HepG2 (cell line): ENCODE data around the gene EPB41L2. TPM values are rescaled to one million over a fixed set of nuclear protein-coding genes. Genes with fewer than 3 reads are reported as not detected.
A peak's percentile ranks its signal among the peaks of the same experiment; 100 is the strongest.

Experiments
- CENPX ChIP-seq: sonication (generic); formaldehyde crosslinking; IDR thresholded peaks from 2 replicates; pipeline ENCODE4 v1.9.0; 2021; ENCODE audit warnings: mild to moderate bottlenecking, missing genetic modification reagents, moderate library complexity
- CHCHD3 ChIP-seq: sonication (generic); formaldehyde crosslinking; IDR thresholded peaks from 2 replicates; pipeline ENCODE4 v1.8.0; 2022; ENCODE audit warnings: mild to moderate bottlenecking, missing genetic modification reagents, moderate library complexity
- FOXA1 ChIP-seq, 2 experiments: fragments of 450-650 bp in 1 of 2; sonication (generic) in 1 of 2; formaldehyde crosslinking in 1 of 2; IDR thresholded peaks; 2 replicates each; pipeline versions ENCODE4 v1.4.0 to v1.6.1; 2016 to 2020; ENCODE audit warnings: missing genetic modification reagents in 1 of 2
- FOXA3 ChIP-seq: IDR thresholded peaks from 2 replicates; pipeline ENCODE4 v1.6.1; 2016; ENCODE audit warnings: missing genetic modification reagents, missing compliant biosample characterization
- GATAD1 ChIP-seq: IDR thresholded peaks from 2 replicates; pipeline ENCODE4 v1.6.1; 2016; ENCODE audit warnings: missing genetic modification reagents, missing compliant biosample characterization
- NAIF1 ChIP-seq: sonication (generic); formaldehyde crosslinking; IDR thresholded peaks from 2 replicates; pipeline ENCODE4 v1.5.0; 2020; ENCODE audit warnings: mild to moderate bottlenecking, missing genetic modification reagents, borderline replicate concordance
- REPIN1 ChIP-seq: sonication (generic); formaldehyde crosslinking; IDR thresholded peaks from 2 replicates; pipeline ENCODE4 v1.8.0; 2022; ENCODE audit warnings: missing genetic modification reagents, low read depth, mild to moderate bottlenecking, borderline replicate concordance
- SETDB1 ChIP-seq: sonication (generic); formaldehyde crosslinking; IDR thresholded peaks from 2 replicates; pipeline ENCODE4 v1.5.1; 2020; ENCODE audit warnings: missing genetic modification reagents, mild to moderate bottlenecking, borderline replicate concordance
- SIX1 ChIP-seq: sonication (generic); formaldehyde crosslinking; IDR thresholded peaks from 2 replicates; pipeline ENCODE4 v1.4.0; 2020; ENCODE audit warnings: missing genetic modification reagents, borderline replicate concordance
- SMYD3 ChIP-seq: sonication (generic); formaldehyde crosslinking; IDR thresholded peaks from 2 replicates; pipeline ENCODE4 v1.8.1; 2023; ENCODE audit warnings: mild to moderate bottlenecking, missing genetic modification reagents
- TARDBP ChIP-seq: sonication (generic); formaldehyde crosslinking; IDR thresholded peaks from 2 replicates; pipeline ENCODE4 v1.8.0; 2022; ENCODE audit warnings: mild to moderate bottlenecking, missing genetic modification reagents
- TGIF2 ChIP-seq: IDR thresholded peaks from 2 replicates; pipeline ENCODE4 v1.6.1; 2016; ENCODE audit warnings: control low read depth, missing compliant biosample characterization
- ZBTB20 ChIP-seq: sonication (generic); formaldehyde crosslinking; IDR thresholded peaks from 2 replicates; pipeline ENCODE4 v1.8.1; 2023; ENCODE audit warnings: missing genetic modification reagents, low read depth, mild to moderate bottlenecking, borderline replicate concordance
- ZNF138 ChIP-seq: sonication (generic); formaldehyde crosslinking; IDR thresholded peaks from 2 replicates; pipeline ENCODE4 v1.5.0; 2020; ENCODE audit warnings: mild to moderate bottlenecking, low read depth, missing genetic modification reagents
- ZNF644 ChIP-seq: IDR thresholded peaks from 2 replicates; pipeline ENCODE4 v1.6.1; 2016; ENCODE audit warnings: low read depth
- polyA plus RNA-seq, 8 experiments: library from polyadenylated mRNA; depleted of rRNA in 3 of 8; stranded (reverse) in 7 of 8; unstranded in 1 of 8; fragments of >200 nt; fragmentation: Illumina TruSeq in 4 of 8; extraction: Trizol in 4 of 8; gene quantifications; 2 replicates each; pipeline versions ENCODE4 v1.2.1 to v1.2.3, GENCODE V29; 2011 to 2016; ENCODE audit warnings: low read depth in 4 of 8, missing spikeins in 1 of 8, mixed read lengths in 1 of 8; ENCODE audit not compliant: insufficient read depth in 1 of 8
- total RNA-seq, 5 experiments: library from RNA; depleted of rRNA; stranded (reverse); fragments of >200 nt; fragmentation: Illumina TruSeq; extraction: Trizol; gene quantifications; 2 replicates each; pipeline ENCODE4 v1.2.3, GENCODE V29; 2016; ENCODE audit warnings: low read depth in 1 of 5
- TF ChIP-seq, protein P1 (sequence below): IDR thresholded peaks from 2 replicates; pipeline ENCODE4 v1.4.0; 2020; ENCODE audit warnings: mild to moderate bottlenecking, missing genetic modification reagents
- TF ChIP-seq, protein P2 (sequence below): sonication (generic); formaldehyde crosslinking; IDR thresholded peaks from 2 replicates; pipeline ENCODE4 v1.8.0; 2022; ENCODE audit warnings: mild to moderate bottlenecking, missing genetic modification reagents, borderline replicate concordance
- TF ChIP-seq, protein P3 (sequence below): IDR thresholded peaks from 2 replicates; pipeline ENCODE4 v1.6.1; 2012; ENCODE audit warnings: low read depth, low read length, improper control_type of control experiment
- TF ChIP-seq, protein P4 (sequence below): sonication (generic); formaldehyde crosslinking; IDR thresholded peaks from 2 replicates; pipeline ENCODE4 v1.5.0; 2020; ENCODE audit warnings: mild to moderate bottlenecking, missing genetic modification reagents, moderate library complexity

EPB41L2 gene
- total and polyA plus RNA-seq, 2 of the 13 experiments (the other 11 are each of a cell fraction or from before 2014, with no cell fraction given) = 41.7 to 56.4 TPM

DNA sequence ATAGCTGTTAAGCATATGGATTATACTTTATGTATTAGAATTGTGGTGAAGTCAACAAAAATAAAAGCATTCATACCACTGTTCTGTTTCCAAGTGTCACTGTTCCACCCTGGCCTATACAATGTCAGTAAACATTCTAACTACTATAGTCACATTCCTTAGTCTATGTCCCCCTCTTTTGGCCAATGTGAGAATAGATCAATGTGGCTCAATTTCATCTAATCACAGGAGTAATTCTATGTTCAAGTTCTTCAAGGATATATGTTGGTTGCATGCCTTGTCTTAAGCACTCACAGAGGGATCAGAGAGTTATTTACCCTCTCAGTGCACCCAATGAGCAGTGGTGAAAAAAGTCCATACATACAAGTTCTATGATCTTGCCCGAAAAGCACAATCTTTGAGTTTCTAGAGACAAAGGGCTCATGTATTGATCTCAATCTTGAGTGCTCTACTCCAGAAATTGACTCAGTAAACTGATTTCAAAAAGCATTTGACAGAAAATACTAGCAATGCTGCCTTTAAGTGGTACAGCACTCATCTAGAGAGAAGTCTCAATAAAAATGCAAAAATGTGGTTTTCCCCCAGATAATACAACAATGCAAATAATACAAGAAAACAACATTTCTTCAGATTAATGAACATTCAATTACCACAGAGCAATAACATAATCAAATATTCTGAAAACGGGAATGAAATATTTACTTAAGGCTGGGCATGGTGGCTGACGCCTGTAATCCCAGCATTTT, 219.3 kb downstream of the EPB41L2 start (continued):
- TF ChIP-seq SIX1 (peak; percentile 26; the same call in 1 of the 2 replicates), FOXA3 (CRISPR knock-in tag) (peak; percentile 54), GATAD1 (0 out of 2 replicates have a peak, but pooled peaks have one; percentile 15), ZNF644 (no peak), REPIN1 (CRISPR knock-in tag) (peak; percentile 40), CHCHD3 (no peak), TARDBP (CRISPR knock-in tag) (peak; percentile 52; the same call in 1 of the 2 replicates), SMYD3 (CRISPR knock-in tag) (peak; percentile 36; the same call in 1 of the 2 replicates), FOXA1 (IDR thresholded peaks at IDR 0.05) (no peak), FOXA1 (CRISPR knock-in tag; IDR thresholded peaks at IDR 0.05) (0 out of 2 replicates have a peak, but pooled peaks have one; percentile 39), ZBTB20 (CRISPR knock-in tag) (peak; percentile 27; the same call in 1 of the 2 replicates), CENPX (CRISPR knock-in tag) (no peak), SETDB1 (CRISPR knock-in tag) (no peak), TGIF2 (0 out of 2 replicates have a peak, but pooled peaks have one; percentile 51), NAIF1 (CRISPR knock-in tag) (0 out of 2 replicates have a peak, but pooled peaks have one; percentile 12), ZNF138 (CRISPR knock-in tag) (no peak)
- TF ChIP-seq, protein P1, sequence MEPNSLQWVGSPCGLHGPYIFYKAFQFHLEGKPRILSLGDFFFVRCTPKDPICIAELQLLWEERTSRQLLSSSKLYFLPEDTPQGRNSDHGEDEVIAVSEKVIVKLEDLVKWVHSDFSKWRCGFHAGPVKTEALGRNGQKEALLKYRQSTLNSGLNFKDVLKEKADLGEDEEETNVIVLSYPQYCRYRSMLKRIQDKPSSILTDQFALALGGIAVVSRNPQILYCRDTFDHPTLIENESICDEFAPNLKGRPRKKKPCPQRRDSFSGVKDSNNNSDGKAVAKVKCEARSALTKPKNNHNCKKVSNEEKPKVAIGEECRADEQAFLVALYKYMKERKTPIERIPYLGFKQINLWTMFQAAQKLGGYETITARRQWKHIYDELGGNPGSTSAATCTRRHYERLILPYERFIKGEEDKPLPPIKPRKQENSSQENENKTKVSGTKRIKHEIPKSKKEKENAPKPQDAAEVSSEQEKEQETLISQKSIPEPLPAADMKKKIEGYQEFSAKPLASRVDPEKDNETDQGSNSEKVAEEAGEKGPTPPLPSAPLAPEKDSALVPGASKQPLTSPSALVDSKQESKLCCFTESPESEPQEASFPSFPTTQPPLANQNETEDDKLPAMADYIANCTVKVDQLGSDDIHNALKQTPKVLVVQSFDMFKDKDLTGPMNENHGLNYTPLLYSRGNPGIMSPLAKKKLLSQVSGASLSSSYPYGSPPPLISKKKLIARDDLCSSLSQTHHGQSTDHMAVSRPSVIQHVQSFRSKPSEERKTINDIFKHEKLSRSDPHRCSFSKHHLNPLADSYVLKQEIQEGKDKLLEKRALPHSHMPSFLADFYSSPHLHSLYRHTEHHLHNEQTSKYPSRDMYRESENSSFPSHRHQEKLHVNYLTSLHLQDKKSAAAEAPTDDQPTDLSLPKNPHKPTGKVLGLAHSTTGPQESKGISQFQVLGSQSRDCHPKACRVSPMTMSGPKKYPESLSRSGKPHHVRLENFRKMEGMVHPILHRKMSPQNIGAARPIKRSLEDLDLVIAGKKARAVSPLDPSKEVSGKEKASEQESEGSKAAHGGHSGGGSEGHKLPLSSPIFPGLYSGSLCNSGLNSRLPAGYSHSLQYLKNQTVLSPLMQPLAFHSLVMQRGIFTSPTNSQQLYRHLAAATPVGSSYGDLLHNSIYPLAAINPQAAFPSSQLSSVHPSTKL (CRISPR knock-in tag) = peak; percentile 29; the same call in 1 of the 2 replicates
- TF ChIP-seq, protein P2, sequence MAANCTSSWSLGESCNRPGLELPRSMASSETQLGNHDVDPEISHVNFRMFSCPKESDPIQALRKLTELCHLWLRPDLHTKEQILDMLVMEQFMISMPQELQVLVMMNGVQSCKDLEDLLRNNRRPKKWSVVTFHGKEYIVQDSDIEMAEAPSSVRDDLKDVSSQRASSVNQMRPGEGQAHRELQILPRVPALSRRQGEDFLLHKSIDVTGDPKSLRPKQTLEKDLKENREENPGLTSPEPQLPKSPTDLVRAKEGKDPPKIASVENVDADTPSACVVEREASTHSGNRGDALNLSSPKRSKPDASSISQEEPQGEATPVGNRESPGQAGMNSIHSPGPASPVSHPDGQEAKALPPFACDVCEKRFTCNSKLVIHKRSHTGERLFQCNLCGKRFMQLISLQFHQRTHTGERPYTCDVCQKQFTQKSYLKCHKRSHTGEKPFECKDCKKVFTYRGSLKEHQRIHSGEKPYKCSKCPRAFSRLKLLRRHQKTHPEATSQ (CRISPR knock-in tag) = peak; percentile 47; the same call in 1 of the 2 replicates
- TF ChIP-seq, protein P3, sequence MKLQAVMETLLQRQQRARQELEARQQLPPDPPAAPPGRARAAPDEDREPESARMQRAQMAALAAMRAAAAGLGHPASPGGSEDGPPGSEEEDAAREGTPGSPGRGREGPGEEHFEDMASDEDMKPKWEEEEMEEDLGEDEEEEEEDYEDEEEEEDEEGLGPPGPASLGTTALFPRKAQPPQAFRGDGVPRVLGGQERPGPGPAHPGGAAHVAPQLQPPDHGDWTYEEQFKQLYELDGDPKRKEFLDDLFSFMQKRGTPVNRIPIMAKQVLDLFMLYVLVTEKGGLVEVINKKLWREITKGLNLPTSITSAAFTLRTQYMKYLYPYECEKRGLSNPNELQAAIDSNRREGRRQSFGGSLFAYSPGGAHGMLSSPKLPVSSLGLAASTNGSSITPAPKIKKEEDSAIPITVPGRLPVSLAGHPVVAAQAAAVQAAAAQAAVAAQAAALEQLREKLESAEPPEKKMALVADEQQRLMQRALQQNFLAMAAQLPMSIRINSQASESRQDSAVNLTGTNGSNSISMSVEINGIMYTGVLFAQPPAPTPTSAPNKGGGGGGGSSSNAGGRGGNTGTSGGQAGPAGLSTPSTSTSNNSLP = peak; percentile 86
- TF ChIP-seq, protein P4, sequence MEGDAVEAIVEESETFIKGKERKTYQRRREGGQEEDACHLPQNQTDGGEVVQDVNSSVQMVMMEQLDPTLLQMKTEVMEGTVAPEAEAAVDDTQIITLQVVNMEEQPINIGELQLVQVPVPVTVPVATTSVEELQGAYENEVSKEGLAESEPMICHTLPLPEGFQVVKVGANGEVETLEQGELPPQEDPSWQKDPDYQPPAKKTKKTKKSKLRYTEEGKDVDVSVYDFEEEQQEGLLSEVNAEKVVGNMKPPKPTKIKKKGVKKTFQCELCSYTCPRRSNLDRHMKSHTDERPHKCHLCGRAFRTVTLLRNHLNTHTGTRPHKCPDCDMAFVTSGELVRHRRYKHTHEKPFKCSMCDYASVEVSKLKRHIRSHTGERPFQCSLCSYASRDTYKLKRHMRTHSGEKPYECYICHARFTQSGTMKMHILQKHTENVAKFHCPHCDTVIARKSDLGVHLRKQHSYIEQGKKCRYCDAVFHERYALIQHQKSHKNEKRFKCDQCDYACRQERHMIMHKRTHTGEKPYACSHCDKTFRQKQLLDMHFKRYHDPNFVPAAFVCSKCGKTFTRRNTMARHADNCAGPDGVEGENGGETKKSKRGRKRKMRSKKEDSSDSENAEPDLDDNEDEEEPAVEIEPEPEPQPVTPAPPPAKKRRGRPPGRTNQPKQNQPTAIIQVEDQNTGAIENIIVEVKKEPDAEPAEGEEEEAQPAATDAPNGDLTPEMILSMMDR = peak; percentile 91
